A549 (cell line): Measurements from ENCODE around the gene VAPA.

ENCODE experiments used
- BHLHE40 ChIP-seq: IDR thresholded peaks from 2 replicates; pipeline ENCODE4 v1.6.1; 2012; ENCODE audit warnings: low read depth, low read length, inconsistent platforms
- HES2 ChIP-seq: fragments of >200 bp; sonication (Bioruptor Twin); formaldehyde crosslinking; IDR thresholded peaks from 2 replicates; pipeline ENCODE4 v1.6.1; 2016
- POLR2A ChIP-seq: IDR thresholded peaks from 2 replicates; pipeline ENCODE4 v1.6.1; 2012; ENCODE audit warnings: mild to moderate bottlenecking, low read length

GRCh38 chr18:9890196-9890595, 23.6 kb upstream of the VAPA start:
- TF ChIP-seq HES2 (no peak), POLR2A (no peak), BHLHE40 (no peak)
